ENCODE results near the gene MORC4.

DNA sequence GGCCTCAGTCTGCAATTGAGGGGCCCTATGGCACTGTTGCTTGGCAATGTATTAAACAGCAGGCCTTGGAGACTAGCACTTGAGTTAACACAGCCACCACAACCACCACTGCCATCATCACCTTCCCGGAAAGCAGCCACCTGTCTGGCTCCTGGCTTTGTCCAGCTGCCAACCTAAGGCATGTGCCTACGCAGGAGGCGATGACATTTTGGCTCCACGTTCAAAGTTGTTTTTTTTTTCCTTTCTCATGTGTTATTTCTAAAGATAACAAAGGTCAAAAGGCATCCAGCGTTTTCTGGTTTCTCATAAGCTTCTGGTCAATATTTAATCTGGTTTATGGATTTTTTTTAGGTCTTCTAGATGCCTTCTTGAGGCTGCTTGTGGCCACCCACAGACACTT, 72.3 kb downstream of the MORC4 start:
- TF ChIP-seq CTCF (conservative IDR thresholded peaks at IDR 0.05; ENCODE audit: low read length) (no peak), EZH2phosphoT487 (IDR thresholded peaks at IDR 0.05; ENCODE audit: borderline replicate concordance, low read depth, low read length) (no peak)

Measured in OCI-LY7 (cell line).